ENCODE measurements around the gene TWF2. TPM values are rescaled to one million over a fixed set of nuclear protein-coding genes. Genes with fewer than 3 reads are reported as not detected.

TWF2 gene
- total and polyA plus RNA-seq, 2 of the 4 experiments (the other 2 are of a cell fraction) = 111 to 145 TPM

DNA sequence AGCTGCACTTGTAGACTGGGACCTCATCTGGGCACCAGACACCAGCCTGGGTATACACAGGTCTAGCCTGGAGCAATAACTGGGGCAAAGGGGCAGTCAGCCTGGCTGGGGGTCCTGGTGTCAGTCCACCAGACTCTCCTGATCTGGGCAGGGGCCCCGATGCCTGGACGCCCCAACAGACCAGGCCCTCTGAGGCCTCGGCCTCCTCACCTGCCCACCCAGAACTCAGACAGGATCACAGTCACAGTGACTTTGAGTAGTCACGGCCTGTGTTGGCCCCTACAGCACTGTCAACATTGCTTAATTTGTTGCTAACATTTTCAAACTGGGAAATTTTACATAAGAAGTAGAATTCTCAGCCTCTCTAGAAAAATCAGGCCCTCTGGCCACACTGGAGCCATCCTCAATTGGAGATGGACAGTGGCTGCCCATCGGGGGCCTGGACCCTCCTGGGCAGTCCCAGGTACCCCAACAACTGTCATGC lies 5.8 kb downstream of the TWF2 start:
- no peak overlapping the region for H3K4me2 ChIP-seq (ENCODE audit: low read depth, low read length)
- ATAC-seq (ENCODE audit: low read depth) = no peak
- H3K23ac ChIP-seq (ENCODE audit: low read depth, low read length) = no peak overlapping the region
- H2BK120ac ChIP-seq (ENCODE audit: low read depth, low read length) = no peak overlapping the region
- no peak for DNase-seq
- no peak overlapping the region for H3K18ac ChIP-seq (ENCODE audit: low read depth, low read length)
- no peak overlapping the region for H2BK5ac ChIP-seq (ENCODE audit: low read depth, low read length, poor library complexity, severe bottlenecking)
- H4K20me1 ChIP-seq (ENCODE audit: insufficient read depth, low read length) = peaks cover 51% of the 10 kb centered on the region
- no peak overlapping the region for H3K9ac ChIP-seq (ENCODE audit: low read depth, low read length)
- no TSS peak for BruUV-seq (replicated peaks)
- H2AK9ac ChIP-seq (replicated peaks; ENCODE audit: low read depth, low read length, poor library complexity) = no peak overlapping the region
- WGBS, 2 experiments (ENCODE audit: extremely low coverage in 2 of 2, insufficient read length in 1 of 2) = 100% methylated on average over 1 of the region's 5 CpGs; no CpG with 5 or more reads in 1 of the 2 experiments
- intact Hi-C loops (cut with micrococcal nuclease) = no loop called here
- peaks cover 60% of the 10 kb centered on the region for H3K36me3 ChIP-seq (ENCODE audit: control insufficient read depth, insufficient read depth, low read length)
- no peak overlapping the region for H3K4ac ChIP-seq (ENCODE audit: low read depth, low read length)
- H3K27me3 ChIP-seq (ENCODE audit: control insufficient read depth, insufficient read depth, low read length) = no peaks in the 10 kb centered on the region
- H3K27ac ChIP-seq (ENCODE audit: insufficient read depth, low read length) = no peak overlapping the region
- H2AFZ ChIP-seq (replicated peaks; ENCODE audit: low read length, poor library complexity) = no peak overlapping the region
- H3K4me3 ChIP-seq (ENCODE audit: insufficient read depth, low read depth, low read length) = no peak overlapping the region
- H3K4me1 ChIP-seq (ENCODE audit: control insufficient read depth, insufficient read depth, low read length) = peaks cover 16% of the 10 kb centered on the region
- H4K91ac ChIP-seq (ENCODE audit: insufficient read depth, low read depth, low read length) = no peak overlapping the region
- H2AK5ac ChIP-seq (ENCODE audit: low read depth, low read length) = no peak overlapping the region
- H3K14ac ChIP-seq (replicated peaks; ENCODE audit: low read depth, low read length) = no peak overlapping the region
- peaks cover 15% of the 10 kb centered on the region for H3K9me1 ChIP-seq (ENCODE audit: insufficient read depth, low read length)
- POLR2A ChIA-PET (ENCODE audit: unreplicated experiment) = no interaction called here
- H2BK15ac ChIP-seq (ENCODE audit: low read depth, low read length) = no peak overlapping the region
- CTCF ChIA-PET = interaction anchor here (1.6 kb wide), 1 partner anchor 106 kb away, joined by 5 read pairs; no protein-coding TSS in a partner anchor
- dilution Hi-C loops (cut with HindIII; ENCODE audit: low sequenced_read_pairs, unreplicated experiment) = no loop called here
- no peak overlapping the region; the same call in 1 of the 2 replicates for H2BK20ac ChIP-seq (ENCODE audit: low read depth, low read length)
- TF ChIP-seq RFX5 (IDR thresholded peaks at IDR 0.05; ENCODE audit: low read depth, low read length) (no peak), RCOR1 (IDR thresholded peaks at IDR 0.05; ENCODE audit: insufficient replicate concordance, low read length) (no peak), NFE2L2 (IDR thresholded peaks at IDR 0.05; ENCODE audit: low read depth, low read length) (no peak), POLR2A (IDR thresholded peaks at IDR 0.05; ENCODE audit: low read depth, low read length) (no peak), RAD21 (IDR thresholded peaks at IDR 0.05; ENCODE audit: low read length) (no peak), MXI1 (IDR thresholded peaks at IDR 0.05; ENCODE audit: borderline replicate concordance, low read depth, low read length) (no peak), CHD1 (IDR thresholded peaks at IDR 0.05; ENCODE audit: low read depth, low read length) (no peak), MAFK (IDR thresholded peaks at IDR 0.05; ENCODE audit: low read depth, low read length) (no peak), SMC3 (IDR thresholded peaks at IDR 0.05; ENCODE audit: low read depth, low read length) (no peak), BHLHE40 (IDR thresholded peaks at IDR 0.05; ENCODE audit: low read depth, low read length) (no peak), MAZ (IDR thresholded peaks at IDR 0.05; ENCODE audit: borderline replicate concordance, low read depth, low read length) (no peak)
- TF ChIP-seq, protein P1, sequence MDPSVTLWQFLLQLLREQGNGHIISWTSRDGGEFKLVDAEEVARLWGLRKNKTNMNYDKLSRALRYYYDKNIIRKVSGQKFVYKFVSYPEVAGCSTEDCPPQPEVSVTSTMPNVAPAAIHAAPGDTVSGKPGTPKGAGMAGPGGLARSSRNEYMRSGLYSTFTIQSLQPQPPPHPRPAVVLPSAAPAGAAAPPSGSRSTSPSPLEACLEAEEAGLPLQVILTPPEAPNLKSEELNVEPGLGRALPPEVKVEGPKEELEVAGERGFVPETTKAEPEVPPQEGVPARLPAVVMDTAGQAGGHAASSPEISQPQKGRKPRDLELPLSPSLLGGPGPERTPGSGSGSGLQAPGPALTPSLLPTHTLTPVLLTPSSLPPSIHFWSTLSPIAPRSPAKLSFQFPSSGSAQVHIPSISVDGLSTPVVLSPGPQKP (IDR thresholded peaks at IDR 0.05; ENCODE audit: borderline replicate concordance, low read depth, low read length) = no peak
- TF ChIP-seq, protein P2, sequence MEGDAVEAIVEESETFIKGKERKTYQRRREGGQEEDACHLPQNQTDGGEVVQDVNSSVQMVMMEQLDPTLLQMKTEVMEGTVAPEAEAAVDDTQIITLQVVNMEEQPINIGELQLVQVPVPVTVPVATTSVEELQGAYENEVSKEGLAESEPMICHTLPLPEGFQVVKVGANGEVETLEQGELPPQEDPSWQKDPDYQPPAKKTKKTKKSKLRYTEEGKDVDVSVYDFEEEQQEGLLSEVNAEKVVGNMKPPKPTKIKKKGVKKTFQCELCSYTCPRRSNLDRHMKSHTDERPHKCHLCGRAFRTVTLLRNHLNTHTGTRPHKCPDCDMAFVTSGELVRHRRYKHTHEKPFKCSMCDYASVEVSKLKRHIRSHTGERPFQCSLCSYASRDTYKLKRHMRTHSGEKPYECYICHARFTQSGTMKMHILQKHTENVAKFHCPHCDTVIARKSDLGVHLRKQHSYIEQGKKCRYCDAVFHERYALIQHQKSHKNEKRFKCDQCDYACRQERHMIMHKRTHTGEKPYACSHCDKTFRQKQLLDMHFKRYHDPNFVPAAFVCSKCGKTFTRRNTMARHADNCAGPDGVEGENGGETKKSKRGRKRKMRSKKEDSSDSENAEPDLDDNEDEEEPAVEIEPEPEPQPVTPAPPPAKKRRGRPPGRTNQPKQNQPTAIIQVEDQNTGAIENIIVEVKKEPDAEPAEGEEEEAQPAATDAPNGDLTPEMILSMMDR (conservative IDR thresholded peaks at IDR 0.05; ENCODE audit: low read depth, low read length) = no peak
- TF ChIP-seq, protein P3, sequence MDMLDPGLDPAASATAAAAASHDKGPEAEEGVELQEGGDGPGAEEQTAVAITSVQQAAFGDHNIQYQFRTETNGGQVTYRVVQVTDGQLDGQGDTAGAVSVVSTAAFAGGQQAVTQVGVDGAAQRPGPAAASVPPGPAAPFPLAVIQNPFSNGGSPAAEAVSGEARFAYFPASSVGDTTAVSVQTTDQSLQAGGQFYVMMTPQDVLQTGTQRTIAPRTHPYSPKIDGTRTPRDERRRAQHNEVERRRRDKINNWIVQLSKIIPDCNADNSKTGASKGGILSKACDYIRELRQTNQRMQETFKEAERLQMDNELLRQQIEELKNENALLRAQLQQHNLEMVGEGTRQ (IDR thresholded peaks at IDR 0.05; ENCODE audit: low read depth, low read length) = no peak
- H4K8ac ChIP-seq (ENCODE audit: low read depth in 2 of 2, low read length in 2 of 2) = no peak overlapping the region
- in situ Hi-C loops (cut with MboI; ENCODE audit: low sequenced_read_pairs) = loop anchor here (5.0 kb wide), 1 partner anchor 109 kb away; no protein-coding TSS in a partner anchor
- no peak overlapping the region for H3K56ac ChIP-seq (ENCODE audit: extremely low read depth, insufficient read depth, low read length)
- peaks cover 12 to 62% of the 10 kb centered on the region in 2 experiments for H3K79me1 ChIP-seq (ENCODE audit: low read depth in 1 of 2, low read length in 2 of 2)
- no peak overlapping the region for H4K5ac ChIP-seq (ENCODE audit: low read depth, low read length)
- H3K9me3 ChIP-seq (ENCODE audit: control insufficient read depth, insufficient read depth, low read length) = no peaks in the 10 kb centered on the region
